T-helper 1 cell treated with Interleukin-12 subunit alpha and Interleukin-12 subunit beta and Interleukin-4 antibody, amounts not matched to agents 30 μg/mL and 1 μg/mL, for 36 hours (primary cell): Measurements from ENCODE around the gene CD96.

Experiments used
- H3K27ac Mint-ChIP-seq: one replicate; pipeline ENCODE4 v1.8.0; 2021; ENCODE audit warnings: mild to moderate bottlenecking, mixed read lengths
- H3K27me3 Mint-ChIP-seq: one replicate; pipeline ENCODE4 v1.8.0; 2021; ENCODE audit warnings: low read depth, mixed read lengths
- H3K36me3 Mint-ChIP-seq: one replicate; pipeline ENCODE4 v1.8.0; 2021; ENCODE audit warnings: low read depth, mixed read lengths
- H3K4me1 Mint-ChIP-seq: one replicate; pipeline ENCODE4 v1.8.0; 2021; ENCODE audit warnings: low read depth, mixed read lengths
- H3K4me3 Mint-ChIP-seq: one replicate; pipeline ENCODE4 v1.8.0; 2021; ENCODE audit warnings: mild to moderate bottlenecking, moderate library complexity, mixed read lengths
- H3K9me3 Mint-ChIP-seq: one replicate; pipeline ENCODE4 v1.8.0; 2021; ENCODE audit warnings: mixed read lengths

CD96 gene

DNA sequence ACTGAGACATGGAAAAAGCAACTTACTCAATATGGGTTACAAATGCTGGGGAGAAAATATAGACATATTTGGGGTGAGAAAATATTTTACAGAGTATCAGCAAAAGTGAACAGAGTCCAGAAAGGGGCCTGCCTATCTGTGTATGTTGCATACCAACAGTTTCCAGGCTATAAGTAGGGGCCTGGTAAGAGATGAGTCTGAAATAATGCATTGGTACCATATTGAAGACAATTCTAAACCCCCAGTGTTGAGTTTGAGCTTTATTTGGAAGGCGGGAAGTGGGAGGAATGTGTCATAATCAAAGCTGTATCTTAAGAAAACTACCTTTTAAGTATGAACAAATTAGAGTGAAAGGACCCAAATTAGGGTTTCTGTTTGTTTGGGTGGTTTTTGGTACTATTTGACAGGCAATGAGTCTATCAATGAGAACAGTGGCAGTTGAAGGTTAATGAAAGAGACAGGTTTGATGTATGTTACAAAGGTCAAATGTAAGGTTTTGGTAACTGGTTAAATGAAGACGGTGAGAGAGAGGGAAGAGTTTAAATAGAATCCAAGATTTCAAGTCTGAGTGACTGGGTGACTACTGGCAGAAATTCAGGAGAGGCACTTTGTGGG, 159.4 kb downstream of the CD96 start:
- Mint-ChIP-seq H3K27ac (no peak overlapping the region), H3K4me1 (peaks cover 27% of the 10 kb centered on the region), H3K36me3 (peaks cover 6% of the 10 kb centered on the region), H3K4me3 (no peak overlapping the region), H3K27me3 (no peaks in the 10 kb centered on the region), H3K9me3 (no peaks in the 10 kb centered on the region)
